GM19239 (cell line): ENCODE data around the gene RUNX2.
A peak's percentile ranks its signal among the peaks of the same experiment; 100 is the strongest.

Source experiments
- DNase-seq: peaks from one replicate; pipeline ENCODE4 v3.0.0; 2011; ENCODE audit warnings: low spot score; ENCODE audit not compliant: insufficient read length
- FAIRE-seq: peaks from 2 replicates; lab custom pipeline; 2011; peaks lifted over from hg19 to GRCh38; lab: Jason Lieb, UNC

The RUNX2 gene

DNA sequence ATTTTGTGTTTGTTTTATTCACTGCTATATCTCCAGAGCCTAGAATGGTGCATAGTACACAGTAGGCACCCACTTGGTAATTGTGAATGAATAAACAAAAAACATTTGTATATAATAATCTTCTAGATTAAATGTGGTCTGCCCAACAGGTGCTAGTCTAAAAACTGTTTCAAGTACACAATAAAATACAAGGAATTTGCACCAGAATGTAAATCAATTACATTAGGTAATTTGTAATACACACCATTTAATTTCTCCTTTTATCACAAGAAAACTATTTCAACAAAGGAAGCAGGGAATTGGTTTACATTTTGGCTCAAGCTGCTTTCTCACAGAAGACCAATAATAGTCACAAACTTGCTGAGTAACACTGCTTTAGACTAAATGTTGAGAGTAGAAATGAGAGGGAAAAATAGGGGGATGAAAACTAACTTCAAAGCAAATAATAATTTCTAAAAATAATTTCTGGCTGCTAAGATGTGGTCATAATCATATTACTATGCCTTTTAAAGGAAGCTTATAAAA is 22.1 kb downstream of the RUNX2 start:
- no peak for FAIRE-seq
- no peak for DNase-seq

DNA sequence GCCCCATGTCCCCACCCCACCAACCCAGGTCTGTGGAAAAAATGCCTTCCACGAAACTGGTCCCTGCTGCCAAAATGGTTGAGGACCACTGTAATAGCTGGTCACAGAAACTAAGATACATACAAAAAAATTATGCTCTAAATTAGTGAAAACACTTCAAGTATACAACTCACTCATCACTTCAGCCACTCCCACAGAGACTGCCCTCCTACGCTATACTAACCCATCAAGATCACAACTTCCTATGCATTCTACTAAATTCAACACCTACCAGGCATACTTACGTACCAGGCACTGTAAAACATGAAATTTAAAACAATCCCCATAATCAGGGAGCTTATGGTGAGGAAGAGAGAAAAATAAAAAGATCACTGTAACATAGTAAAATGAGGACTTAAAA is 22.9 kb downstream of the RUNX2 start:
- DNase-seq (no peak), FAIRE-seq (no peak)

DNA sequence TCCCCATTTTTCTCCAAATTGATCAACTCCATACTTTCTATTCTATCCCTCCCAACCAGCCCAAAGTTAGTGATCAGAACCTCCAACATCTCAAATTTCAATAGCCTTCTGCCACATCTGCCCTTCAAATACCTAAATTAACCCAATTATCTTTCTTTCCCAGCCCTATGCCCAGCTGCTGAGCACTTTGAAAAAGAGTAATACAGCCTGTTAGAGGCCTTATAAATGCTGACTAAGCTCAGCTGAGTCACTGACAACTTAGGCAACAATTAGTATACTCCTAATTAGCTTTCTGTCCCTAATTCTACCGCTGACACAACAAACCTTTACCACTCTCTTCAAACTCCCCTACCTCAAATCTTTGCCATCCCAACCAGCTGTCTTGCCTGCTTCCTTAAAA is 23.5 kb downstream of the RUNX2 start:
- no peak for DNase-seq
- FAIRE-seq = no peak

DNA sequence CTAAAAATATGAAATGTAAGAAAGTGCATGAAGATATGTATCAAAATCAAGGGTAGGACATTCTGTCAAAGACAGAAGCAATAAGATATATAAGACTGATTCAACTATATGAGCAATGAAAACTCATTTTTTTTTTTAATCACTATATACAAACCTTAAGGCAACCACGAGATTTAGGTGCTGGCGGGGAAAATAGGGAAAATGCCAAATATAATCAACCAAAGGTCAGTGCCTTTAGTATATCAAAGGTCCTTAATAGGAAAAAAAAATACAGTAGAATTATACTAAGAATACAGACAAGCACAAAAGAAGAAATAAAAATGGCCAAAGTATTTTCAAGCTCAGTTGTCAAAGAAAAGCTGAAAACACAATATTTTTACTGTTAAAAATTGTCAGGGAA is 25.5 kb downstream of the RUNX2 start:
- FAIRE-seq (no peak), DNase-seq (no peak)

DNA sequence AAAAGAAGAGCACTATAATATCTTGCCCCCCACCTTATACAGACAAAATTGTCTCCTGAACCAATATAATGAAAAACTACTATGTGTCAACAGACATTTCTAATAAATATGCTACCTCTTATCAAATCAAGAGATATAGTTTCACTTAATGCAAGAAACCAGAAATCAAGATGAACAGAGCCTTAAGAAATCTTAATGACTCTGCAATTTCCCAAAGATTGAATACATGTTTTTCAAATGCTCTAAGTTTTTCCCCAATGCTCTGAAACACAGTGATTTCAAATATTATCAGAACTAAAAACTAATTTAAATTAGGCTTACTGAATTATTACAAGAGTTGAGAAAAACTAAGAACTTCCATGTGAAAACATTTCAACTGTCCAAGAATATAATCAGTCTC is 36.3 kb downstream of the RUNX2 start:
- DNase-seq (no peak), FAIRE-seq (no peak)

DNA sequence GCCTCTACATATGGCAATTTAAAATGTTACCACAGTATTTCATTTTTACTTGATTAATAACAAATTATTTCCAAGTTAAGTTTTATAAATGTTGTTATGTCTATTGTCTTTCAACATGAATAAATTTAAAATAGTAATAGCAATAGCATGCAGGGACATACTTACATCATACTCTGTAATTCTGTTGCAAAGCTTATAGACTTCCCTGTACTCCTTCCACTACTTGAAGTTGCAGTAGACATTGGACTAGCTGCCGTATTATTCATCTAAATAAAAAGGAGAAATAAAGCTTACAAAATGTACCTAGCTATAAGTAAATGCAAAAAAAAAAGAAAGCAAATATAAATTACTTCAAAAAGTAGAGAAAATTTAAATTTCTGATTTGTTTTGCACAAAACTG is 36.9 kb downstream of the RUNX2 start:
- DNase-seq = no peak
- FAIRE-seq = no peak

DNA sequence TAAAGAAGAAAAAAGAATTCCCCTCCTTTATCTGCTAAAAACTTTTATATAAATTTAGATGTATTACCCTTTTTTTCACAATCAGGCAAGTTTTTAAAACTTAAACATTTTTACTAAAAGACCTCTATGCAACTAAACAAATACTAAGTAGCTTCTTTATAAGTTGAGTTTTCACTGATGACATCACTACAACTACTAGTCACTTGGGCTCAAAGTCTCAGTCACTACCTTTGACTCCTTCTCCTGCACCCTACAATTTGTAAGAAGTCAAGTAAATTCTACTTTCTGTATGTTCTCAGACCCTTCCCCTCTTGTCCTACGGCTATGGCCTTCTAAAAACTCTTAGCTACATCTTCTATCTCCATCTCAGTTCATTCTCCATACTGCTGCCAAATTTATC is 38.4 kb downstream of the RUNX2 start:
- DNase-seq = no peak
- no peak for FAIRE-seq

DNA sequence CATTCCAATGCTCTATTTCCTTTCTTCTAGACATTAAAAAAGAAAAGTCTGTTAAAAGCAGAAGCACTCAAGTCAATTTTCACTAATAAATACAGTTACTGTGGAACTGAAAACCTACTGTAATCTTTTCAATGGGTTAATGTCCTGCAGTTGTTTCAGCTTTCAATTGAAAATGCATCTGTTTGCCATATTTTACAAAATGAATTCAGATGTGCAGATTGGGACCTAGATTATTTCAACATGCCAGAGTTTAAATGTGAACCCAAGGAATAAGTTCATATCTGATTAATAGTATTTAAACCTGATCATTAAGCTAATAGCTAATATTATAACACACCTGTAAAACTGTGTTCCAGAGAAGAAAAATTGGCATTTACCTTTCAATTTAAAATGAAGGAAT is 39.9 kb downstream of the RUNX2 start:
- no peak for FAIRE-seq
- DNase-seq = no peak

DNA sequence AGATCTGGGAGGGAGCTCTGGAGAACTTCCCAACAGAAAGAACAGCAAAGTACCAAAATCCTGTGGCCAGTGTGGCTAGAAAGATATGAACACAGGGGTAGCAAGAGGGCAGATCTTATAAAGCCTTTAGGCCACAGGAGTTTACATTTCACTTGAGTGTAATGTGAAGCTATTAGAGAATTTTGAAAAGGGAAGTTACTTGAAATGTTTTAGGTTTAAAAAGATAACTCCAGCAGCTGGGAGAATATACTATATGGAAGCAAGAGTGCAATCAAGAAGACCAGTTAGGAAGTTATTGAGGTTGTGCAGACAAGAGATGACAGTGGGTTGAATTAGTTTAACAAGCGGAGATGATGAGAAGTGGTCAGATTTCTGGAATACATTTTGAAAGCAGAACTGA is 41.7 kb downstream of the RUNX2 start:
- no peak for FAIRE-seq

DNA sequence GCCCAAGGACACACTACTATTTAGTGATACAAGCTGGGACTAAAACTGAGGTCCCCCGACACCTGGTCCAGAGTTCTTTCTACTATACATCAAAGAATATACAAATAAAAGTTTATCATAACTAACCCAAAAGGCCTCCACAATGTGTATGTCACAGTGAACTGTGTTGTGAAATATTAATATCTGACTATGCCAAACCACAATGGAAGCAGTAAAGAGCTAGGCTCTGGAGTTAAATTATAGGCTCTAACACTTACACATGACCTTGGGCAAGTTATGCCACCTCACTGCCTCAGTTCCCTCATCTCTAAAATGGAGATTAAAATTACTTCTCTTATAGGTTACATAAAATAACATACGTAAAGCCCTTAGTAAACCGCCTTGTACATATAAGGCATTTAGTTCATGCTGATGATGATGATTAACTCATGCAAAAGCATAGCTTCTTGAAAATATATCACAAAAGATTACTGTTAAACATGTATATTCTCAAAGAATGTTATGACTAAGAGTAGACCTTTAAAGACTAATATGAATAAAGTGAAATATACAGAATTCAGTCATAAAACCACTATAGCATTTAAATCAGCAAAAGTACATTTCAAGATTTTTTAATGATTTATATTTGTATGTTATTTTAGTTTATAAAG is 43.9 kb downstream of the RUNX2 start:
- no peak for FAIRE-seq
- DNase-seq = no peak

More for the DNA sequence above, 41.7 kb downstream of the RUNX2 start:
- no peak for DNase-seq

DNA sequence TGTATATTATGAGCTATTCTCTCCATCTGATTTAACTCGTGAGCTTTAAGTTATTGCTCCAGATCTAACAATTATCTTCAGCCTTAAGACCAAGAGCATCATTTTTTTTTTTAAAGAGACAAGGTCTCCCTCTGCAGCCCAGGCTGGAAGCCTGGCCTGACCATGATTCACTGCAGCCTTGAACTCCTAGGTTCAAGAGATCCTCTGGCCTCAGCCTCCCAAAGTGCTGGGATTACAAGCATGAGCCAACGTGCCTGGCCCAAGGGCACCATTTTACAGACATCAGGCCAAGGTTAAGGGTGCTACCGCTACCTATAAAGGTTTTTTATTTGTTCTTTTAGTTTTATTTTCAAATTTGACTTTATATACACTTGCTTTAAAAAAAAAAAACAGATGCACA is 47.3 kb downstream of the RUNX2 start:
- no peak for FAIRE-seq
- no peak for DNase-seq

DNA sequence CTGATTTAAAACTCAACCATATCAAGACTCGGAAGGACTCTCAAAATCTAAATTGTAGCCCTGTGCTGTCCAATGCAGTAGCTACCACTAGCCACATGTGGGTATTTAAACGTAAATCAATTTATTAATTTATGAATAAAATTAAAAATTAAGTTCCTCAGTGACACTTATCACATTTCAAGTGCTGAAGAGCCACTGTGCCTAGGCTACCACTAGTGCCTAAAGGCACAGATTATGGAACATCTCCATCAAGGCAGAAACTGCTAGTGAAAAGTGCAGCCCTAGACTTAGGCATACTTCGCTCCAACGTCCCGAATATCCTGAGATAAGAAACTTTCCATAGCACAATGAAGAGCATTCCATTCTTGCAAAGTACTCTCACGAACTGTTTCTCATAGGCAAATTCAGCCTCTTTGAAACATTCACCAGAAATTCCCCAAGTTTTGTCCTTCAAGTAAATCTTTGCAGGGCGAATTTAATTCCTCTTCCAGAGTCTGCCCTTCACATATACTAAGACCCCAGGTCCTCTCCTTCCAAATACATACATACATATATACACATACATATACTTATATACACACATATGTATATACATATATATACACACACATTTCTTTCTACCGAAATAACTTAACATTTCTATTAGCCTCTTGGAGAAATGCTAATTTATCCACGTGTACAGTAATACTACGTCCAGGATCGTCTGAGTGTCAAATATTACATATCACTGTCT is 48.3 kb downstream of the RUNX2 start:
- FAIRE-seq = no peak
- DNase-seq = no peak

DNA sequence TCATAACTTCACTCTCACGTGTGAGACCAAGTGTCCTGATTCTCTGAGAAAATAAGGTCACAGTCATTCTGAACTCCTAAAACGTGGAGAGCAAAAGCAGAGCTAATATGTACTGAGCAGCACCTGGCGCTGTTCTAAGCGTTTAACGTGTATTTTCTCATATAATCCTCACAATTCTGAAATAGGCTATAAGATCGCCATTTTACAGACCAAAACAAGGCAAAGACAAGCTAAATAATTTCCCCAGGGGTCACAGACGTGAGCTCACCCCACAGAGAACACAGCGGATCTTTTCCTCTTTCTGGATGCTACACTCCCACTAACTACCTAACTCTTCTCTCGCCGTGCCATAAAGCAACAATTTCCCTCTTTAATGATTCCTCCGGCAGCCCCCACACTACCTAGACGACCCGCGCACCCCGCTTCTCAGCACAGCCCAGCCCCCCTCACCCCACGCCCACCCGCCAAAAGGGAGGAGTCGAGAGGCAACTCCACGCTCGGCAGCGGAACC is 49.0 kb downstream of the RUNX2 start:
- DNase-seq (no peak), FAIRE-seq (peak; percentile 64)

DNA sequence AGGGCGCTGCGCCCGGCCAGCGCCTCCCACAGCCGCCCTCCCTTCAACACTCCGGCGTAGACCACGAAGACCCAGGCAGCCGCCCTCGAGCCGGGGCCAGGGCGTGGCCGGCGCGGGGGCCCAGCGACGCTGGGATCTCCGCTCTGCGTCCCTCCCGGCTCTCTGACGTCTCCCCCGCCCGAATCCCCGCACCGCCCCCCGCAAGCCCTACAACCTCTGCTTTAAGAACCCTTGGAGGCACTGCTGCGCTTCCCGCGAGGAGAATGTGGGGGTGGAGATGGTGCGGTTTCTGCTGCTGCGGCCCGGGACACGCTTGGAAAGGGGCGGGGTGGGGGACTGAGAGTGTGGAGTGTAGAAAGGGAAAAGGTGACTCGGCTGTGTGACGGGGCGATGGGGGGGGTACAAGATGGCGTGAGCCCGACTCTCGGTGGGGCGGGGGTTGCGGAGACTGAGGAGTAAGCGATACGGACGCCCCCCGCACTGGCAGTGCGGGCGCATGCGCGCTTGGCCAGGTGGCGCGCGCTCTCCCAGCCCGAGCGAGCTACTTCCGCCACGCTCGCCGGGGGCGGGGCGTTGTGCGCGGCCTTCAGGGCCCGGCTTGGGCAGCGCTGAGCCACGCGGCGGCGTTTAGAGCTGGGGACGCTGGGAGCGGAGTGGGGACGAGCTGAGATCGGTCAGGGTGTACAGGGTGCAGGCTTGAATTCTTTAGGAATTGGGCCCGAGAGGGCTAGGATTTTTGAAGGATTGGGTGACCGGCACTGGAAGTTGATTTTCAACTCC is 49.6 kb downstream of the RUNX2 start, which contains the start of gene SUPT3H:
Gene SUPT3H (minus strand): TSS at position 381 of the 780 bp plus-strand sequence.
- DNase-seq = peak; percentile 74
- peak; percentile 92 for FAIRE-seq

DNA sequence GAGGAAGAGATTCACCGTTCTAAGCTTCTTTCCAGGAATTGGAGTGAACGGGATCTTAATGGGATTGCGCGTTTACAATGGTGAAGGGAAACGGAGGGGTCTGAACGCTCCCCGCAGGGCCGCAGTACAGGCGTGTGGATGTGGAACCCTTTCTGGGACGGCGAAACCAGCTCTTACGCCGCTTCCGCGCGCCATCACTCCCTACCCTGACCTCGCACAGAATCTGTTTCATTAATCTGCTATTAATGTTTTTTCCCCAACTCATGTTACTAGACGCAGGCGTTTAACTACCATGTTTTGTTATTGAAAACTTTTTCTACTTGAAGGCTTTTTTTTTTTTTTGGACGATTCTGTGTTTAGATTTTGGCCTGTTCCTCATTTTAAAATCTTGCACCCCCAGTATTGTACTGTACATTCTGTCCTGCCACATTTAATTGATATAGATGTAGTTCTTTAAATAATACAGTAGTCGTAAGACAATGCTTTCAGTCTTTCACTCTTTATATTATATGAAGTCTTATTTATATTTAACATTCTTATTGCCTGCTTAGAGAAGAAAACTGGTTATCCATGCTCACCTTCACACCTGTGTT is 50.3 kb downstream of the RUNX2 start:
- FAIRE-seq = peak; percentile 71
- DNase-seq = no peak

DNA sequence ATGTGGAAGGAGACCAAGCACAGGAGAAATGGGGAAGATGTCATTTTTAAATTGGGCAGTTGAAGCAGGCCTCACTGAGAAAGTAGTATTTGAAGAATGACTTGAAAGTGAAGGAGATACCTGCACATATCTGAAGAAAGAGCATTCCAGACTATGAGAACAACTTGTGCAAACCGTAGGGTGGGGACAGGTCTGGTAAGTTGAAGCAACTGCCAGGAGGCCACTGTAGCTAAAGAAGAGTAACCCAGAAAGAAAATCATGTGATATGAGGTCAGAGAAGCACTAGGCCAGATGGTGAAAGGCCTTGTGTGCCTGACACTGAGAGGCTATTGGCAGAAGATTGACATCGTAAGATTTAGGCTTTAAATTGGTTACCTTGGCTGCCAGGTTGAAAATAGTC is 54.3 kb downstream of the RUNX2 start:
- FAIRE-seq (no peak), DNase-seq (no peak)

DNA sequence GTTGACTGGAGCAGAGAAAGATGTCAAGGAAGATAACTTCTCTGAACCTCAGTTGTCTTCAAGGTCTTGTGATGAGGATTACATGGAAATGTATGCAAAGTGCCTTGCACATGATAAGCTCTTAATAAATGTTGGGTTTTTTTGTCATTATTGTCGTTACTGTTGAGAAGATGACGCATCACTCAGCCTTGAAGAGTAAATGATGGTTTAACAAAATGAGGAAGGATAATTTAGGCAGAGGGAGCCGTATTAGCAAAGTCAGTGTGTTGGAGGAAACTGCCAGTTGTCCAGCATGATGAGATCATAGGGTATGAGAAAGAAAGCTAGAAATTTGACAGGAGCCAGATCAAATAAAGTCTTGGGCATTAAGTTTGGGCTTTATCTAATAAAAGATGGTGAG is 58.4 kb downstream of the RUNX2 start:
- no peak for FAIRE-seq
- no peak for DNase-seq

DNA sequence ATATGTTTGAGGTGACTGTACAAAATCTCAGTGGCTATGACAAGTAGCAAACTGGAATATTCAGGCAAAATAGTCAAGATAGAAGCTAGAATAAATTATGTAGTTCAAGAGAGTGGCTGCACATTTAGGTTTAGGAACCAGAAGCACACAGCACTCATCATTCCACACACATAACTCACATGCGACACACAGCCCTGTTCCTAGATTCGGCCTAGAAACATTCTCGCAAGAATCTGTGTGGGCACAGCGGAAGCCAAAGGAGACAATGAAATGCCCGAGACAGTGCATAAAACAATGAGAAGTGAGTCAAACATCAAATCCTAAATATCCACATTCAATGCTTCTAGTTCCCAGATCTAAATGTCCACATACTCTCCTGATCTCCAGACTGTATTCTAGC is 59.1 kb downstream of the RUNX2 start:
- DNase-seq = no peak
- no peak for FAIRE-seq

DNA sequence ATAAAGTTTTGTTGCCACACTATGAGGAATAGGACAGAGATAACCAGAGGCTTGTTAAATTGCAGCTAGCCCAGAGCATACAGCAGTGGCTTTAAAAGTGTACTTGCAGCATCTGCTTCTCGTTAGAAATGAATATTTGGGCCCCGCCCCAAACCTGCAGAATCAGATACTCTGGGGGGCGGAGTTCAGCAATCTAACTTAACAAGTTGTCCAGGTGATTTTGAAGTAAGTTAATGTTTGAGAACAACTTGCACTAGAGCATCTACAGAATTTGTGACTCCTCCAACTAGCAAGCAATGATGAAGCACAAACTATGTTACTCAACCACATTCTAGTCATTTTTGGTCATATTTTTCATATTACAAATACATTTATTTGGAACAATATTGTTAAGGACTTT is 60.2 kb downstream of the RUNX2 start:
- DNase-seq (no peak), FAIRE-seq (no peak)

DNA sequence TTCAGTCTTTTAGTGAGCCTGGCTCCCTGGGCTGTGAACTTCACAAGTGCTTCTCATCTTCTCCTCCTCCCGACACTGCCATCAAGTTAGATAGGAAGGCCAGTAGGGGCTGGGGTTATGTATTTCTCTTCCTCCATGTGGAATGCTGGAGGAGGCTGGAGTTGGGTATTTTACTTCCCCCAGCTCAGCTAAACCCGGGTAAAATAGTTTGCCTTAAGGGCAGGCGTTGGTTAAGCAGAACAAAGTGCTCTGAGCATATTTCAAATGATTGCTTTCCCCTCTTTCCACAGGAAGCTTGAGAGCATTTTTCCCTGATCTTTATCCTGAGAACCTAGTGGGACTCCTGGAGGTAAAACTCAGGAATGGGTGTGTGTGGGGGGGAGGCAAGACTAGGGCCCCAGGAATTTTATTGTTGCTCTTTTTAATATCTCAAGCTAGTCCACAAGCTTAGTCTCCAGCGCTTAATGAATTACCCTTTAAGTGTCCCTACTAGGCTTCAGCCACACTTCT is 66.5 kb downstream of the RUNX2 start:
- FAIRE-seq = no peak
- DNase-seq = no peak
